HL-60 (cell line): ENCODE results near the gene GNAL.
"Not testable (repeated sequence)": the region's sequence is repeated elsewhere in the genome, so short reads cannot be mapped to it uniquely, and the experiment has no call there.

Experiments
- CTCF ChIP-seq: IDR thresholded peaks from one replicate; pipeline ENCODE4 v1.5.1; 2011; ENCODE audit warnings: low read length, control low read depth, inconsistent platforms; ENCODE audit not compliant: insufficient read depth
- REST ChIP-seq: IDR thresholded peaks from 2 replicates; pipeline ENCODE4 v1.6.1; 2012; ENCODE audit warnings: low read depth; ENCODE audit not compliant: insufficient replicate concordance

DNA sequence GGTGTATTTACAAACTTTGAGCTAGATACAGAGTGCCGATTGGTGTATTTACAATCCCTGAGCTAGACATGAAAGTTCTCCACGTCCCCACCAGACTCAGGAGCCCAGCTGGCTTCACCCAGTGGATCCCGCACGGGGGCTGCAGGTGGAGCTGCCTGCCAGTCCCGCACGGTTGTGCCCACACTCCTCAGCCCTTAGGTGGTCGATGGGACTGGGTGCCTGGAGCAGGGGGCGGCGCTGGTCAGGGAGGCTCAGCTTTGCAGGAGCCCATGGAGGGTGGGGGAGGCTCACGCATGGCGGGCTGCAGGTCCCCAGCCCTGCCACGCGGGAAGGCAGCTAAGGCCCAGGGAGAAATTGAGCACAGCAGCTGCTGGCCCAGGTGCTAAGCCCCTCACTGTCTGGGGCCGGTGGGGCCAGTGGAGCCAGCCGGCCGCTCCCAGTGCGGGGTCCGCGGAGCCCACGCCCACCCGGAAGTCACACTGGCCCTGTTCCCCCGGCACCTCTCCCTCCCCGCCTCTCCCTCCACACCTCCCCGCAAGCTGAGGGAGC, 27.8 kb downstream of the GNAL start:
- not testable (repeated sequence) for TF ChIP-seq CTCF, REST
